ENCODE measurements around the gene SLC37A1.

Gene SLC37A1

DNA sequence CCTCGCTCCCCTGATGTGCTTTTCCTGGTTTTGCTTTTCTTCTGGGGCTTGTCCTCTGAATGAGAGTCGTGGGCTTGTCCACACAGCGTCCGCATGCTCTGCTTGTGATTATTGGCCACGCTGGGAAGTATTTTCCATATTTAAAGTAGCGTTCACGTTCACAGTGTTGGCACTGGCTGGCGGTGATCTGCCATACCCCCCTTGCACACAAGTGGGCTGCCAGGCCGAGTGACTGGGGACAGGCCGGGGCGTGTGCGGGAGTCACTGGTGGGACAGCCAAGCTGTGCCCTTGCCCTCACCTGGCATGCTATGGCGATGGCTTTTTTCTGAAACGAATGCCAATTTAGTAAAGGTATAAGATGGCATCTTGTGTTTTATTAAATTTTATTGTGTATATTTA lies 32.8 kb downstream of the SLC37A1 start:
- no peak for DNase-seq

GRCh38 chr21:42547001-42547905 lies 33.6 kb downstream of the SLC37A1 start:
- no peak for DNase-seq

- DNase-seq, result no peak
Observed at GRCh38 chr21:42547906-42548365, 34.3 kb downstream of the SLC37A1 start.

GRCh38 chr21:42548687-42549406 lies 35.2 kb downstream of the SLC37A1 start:
- no peak for DNase-seq

- DNase-seq, result peak; percentile 47
Observed at GRCh38 chr21:42550817-42551216, 37.2 kb downstream of the SLC37A1 start.

GRCh38 chr21:42552407-42553336 lies 39.0 kb downstream of the SLC37A1 start:
- DNase-seq, result no peak

GRCh38 chr21:42553435-42553834 lies 39.8 kb downstream of the SLC37A1 start:
- DNase-seq, result no peak

GRCh38 chr21:42554251-42554961 lies 40.8 kb downstream of the SLC37A1 start:
- no peak for DNase-seq

DNA sequence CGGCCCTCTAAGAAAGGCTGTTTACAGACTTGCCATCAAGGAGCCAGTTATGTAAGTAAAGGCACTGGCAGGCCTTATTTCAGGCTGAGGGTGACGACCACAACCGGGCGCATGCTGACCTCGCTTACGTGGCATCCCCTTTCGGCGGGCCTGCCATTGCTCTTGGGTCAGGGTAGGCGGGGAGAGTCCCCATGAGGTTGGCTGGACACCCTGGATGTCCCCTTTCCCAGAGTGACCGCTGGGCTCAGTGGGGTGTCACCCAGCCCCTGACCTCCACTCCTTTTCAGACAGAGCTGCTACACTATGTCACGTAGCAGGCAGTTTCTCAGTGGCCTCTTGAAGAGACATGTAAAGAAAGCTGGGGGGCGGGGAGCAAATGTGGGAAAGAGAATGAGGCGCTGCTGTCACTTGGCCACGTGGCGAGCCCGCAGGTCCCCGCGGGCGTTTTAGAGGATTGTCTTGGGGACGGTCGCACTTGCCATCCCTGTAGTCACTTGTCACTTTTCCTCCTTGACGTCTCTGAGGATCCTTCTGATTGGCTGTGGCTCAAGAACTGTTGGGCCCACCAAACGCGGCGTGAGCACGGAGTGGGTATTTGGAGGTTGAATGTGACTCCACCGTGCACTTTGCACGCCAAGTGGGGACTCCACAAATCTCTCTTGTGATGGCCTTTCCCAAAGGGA lies 42.2 kb downstream of the SLC37A1 start:
- no peak for DNase-seq

DNA sequence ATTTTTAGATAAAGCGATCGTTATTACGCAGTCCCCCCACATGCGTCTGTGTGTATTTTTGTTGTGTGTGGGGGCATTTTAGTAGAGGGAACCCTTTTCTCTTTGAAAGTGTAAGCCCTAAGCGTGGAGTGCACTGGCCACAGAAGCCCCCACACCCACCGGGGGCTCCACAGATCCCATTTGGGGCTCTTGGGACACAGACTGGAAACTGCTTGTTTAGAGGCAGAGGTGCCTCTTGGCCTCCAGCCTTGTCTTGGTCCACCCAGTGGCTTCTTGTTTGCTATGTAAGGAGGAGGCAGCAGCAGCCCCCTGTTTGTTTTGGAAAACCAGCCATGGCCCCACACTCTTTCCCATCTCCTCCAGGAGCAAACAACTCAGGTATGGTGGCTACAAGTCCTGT lies 42.8 kb downstream of the SLC37A1 start:
- DNase-seq, result no peak

DNA sequence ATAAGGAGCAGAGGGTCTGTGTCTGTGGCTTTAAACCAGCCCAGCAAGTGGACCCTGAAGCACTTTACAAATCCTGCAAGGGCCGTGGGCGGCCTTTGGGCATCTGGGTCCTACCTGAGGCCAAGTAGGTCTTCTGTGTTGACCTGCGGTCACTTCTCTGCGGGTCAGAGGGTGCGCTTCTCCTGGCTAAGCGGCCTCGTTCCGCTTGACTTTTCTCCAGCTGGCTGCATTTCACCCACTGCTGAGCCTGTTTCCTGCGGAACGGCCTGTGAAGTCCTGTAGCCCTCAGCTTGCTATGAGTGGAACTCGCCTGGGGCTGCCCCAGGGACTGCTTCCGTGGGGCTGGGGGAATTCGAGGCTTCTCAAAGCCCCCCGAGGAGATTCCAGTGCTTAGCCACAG lies 43.3 kb downstream of the SLC37A1 start:
- no peak for DNase-seq

DNA sequence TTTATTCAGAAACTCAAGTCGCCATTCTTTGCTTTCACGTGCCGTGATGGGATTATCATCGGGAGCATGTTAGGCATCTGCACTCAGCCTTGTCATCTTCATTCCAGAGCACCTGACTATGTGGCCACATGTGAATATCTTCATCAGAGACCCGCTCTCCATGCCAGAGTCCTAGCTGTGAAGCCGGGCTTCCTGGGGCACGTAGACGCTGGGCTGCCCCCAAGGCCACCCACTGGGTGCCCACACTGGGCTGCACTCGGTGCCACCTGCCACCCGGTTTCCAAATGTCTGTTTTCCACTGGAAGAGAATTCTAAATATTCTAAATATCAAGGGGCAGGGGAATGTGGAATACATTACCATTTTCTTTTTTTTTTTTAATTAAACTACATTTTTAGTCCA lies 43.8 kb downstream of the SLC37A1 start:
- no peak for DNase-seq

- no peak for DNase-seq
Observed at GRCh38 chr21:42558368-42558767, 44.7 kb downstream of the SLC37A1 start.

- DNase-seq, result no peak
Observed at GRCh38 chr21:42558846-42559245, 45.2 kb downstream of the SLC37A1 start.

GRCh38 chr21:42559326-42559725 lies 45.7 kb downstream of the SLC37A1 start:
- DNase-seq, result no peak

DNA sequence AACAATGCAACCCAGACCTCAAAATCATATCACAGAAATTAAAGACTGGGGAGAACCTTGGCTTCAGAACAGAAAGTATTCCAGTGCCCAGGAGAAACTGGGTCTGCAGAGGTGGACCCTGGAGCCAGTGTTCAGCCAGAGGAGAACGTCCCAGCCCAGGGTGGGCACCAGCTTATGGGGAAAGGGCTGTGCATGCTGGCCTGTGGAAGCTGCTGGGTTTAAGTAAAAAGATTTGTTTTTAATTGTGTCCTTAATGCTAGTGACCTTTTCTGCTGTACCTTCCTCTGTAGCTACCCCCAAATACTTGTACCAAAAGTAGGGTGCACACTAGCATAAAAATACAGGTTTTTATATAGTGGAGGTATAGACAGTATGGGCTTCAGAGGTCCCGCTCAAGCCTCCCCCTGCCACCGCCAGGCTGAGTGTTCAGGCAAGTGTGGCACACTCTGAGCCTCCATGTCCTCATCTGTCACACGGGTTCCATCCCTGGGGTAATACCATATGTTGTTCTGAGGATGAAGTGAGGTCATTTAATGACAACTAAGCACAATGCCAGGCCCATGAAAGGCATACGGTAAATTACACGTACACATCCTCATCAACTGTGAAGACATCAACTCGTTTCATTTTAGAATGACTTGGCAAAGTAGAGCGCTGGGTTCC lies 47.0 kb downstream of the SLC37A1 start:
- DNase-seq, result no peak

DNA sequence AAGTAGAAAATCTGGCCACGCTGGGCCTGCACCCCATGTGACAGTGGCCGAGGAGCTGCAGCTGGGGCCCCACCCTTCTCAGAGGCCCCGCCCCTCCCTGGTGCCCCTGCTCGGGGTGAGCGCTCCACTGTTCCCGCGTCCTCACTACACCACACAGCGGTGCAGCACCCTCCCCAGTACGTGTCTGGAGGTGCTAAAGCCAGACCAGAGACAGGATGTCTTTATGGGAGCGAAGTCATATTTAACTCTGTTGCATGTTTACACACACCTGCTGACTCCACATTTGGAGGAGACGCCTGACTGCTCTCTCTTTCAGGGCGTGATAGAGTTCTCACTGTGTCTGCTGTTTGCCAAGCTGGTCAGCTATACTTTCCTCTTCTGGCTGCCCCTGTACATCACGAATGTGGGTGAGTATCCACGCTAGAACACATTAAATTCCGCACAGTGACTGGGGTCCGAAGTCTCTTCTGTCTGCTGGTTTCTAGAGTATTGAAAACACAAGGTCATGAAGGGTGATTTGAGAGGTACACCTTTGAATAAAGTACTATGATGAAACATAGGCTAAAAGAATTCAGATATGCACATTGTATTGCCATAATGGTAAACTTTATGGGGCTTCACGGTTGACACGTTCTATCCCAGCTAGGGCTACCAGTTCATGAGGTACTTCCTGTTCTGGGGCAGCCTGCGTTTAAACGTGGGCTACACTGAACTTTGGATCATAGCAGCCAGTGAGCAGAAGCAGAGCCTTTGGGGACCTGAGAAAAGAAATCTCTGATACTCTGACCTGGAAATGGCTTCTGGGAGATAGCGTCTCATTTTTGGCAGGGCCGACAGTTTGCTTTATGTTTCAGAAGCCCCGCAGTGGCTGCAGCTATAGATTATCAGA lies 48.4 kb downstream of the SLC37A1 start:
- peak; percentile 5 for DNase-seq

DNA sequence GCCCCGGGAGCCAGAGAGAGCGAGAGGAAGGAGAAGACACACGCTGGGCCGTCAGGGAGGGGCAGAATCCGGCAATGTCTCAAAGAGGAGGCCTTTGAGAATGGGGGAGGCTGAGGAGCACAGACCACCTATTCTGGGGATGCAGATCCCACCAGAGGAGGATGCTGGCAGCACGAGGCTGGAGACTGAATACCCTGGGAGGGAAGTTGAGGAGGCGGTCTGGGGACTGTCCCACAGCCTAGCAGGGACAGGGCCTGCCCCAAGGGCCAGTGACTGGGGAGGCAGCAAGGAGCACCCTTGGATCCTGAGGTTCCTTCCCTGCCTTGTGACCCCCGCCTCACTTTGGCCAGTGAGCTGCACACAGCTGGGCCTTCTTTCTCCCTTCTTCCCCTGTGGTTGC lies 49.2 kb downstream of the SLC37A1 start:
- no peak for DNase-seq

DNA sequence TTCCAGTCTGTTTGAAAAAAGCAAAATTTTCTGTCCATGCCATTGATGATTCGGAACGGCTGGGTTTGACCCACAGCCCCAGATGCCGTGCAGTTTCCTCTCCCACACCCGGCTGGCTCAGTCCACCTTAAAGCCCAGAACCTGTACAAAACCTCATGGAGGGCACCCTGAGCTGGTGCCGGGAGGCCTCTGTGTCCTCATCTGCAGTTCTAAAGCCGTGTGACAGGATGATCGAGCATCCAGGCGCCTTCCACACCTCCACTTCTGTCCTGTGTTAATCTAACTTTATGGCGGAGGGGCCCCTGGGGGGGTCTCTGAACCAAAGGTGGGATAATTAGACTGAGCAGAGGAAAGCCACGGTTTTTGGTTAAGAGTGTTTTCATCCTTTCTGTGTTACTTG lies 49.6 kb downstream of the SLC37A1 start:
- no peak for DNase-seq

- DNase-seq, result no peak
Observed at GRCh38 chr21:42563686-42564085, 50.0 kb downstream of the SLC37A1 start.

All from NCI-H1105 treated with DMSO at 0.1 percent for 48 hours (cell line).